GM21576 (cell line): Measurements from ENCODE around the gene SETD2.
"Not testable (repeated sequence)": the region's sequence is repeated elsewhere in the genome, so short reads cannot be mapped to it uniquely, and the experiment has no call there.

ENCODE experiments used
- ATAC-seq: cut with Tn5 transposase; IDR thresholded peaks from one replicate; pipeline ENCODE4 v1.9.1; 2021; ENCODE audit warnings: mild to moderate bottlenecking, moderate library complexity; ENCODE audit not compliant: unreplicated experiment

Gene SETD2

DNA sequence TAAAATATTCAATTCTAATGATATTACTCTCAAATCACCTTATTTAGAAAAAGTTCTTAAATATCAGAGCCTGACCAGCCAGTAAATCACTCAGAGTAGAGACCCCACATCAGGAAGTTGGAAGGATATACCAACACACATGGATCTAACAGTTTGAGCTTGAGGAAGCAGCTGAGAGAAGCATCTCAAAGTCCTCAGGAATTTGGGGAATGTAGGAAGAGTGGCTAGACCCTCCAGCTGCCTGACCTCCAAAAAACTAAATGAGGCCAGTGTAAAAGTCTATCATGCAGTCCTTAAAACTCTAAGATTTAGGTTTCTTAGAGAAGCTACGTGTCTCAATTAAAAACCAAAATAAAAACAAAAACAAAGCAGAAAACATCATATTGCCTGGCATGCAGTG lies 55.4 kb downstream of the SETD2 start:
- no peak for ATAC-seq

DNA sequence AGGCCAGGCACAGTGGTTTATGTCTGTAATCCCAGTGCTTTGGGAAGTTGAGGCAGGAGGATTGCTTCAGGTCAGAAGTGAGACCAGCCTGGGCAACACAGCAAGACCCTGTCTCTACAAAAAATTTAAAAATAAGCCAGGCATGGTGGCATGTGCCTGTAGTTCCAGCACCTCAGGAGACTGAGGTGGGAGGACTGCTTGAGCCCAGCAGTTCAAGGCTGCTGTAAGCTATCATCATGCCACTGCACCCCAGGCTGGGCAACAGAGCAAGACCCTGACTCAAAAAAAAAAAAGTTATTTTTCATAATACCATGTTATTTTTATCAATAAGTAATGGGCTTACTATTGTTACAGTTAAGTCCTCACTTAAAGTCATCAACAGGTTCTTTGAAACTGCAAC lies 59.7 kb downstream of the SETD2 start:
- no peak for ATAC-seq

DNA sequence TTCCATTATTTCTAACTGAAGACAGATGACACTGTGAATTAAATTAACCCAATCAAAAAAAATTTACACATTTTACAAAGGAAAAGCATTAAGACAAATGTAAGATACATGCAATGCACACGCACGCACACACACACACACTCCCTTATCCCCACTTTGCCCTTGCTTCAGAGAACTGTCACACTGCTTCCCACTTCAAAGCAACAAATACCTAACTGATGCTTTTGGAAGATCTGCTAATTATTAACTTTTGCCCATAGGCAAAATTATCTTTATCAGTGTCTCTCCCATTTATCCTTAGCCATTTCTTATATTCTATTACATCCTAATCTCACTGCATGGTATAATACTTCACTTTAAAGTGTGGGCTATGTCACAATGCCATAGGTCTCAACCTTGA lies 60.3 kb downstream of the SETD2 start:
- ATAC-seq: no peak

DNA sequence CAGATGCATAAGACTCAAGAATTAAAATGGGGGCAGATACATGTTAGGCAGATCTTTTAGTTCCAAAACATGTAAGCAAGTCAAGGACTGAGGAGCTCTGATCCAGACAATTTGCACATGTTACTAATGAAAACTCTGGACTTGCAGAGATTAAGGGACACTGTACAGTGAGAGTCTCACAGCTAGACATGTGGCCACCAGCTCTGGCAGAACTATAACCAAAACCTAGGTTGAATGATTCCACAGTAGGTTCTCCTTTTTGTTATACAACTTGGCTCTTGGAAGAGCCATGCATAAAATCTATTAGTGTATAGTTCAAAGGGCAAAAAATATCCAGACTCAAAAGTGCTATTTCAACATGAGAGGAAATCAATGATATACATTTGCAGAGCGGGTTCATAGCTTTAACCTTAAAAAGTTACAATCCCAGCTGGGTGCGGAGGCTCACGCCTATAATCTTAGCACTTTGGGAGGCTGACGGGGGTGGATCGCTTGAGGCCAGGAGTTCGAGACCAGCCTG lies 61.8 kb downstream of the SETD2 start:
- no peak for ATAC-seq

DNA sequence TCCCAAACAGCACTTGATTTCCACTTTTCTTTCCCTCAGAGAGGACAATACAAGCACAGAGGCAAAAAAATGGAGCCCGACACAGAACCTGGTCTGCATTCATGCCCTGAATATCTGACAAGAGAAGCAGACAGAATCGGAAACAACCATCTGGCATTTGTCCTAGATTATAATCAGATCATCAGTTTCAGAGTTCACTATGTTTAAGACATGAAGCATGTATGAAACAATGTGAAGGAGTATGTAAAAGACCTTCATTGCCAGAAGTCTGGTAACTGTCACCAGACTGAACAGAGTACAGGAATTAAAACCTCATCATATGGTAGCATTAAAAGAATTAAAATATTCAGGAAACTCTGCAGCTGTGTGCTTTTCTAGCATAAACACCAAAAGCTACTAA lies 65.0 kb downstream of the SETD2 start:
- ATAC-seq: no peak

DNA sequence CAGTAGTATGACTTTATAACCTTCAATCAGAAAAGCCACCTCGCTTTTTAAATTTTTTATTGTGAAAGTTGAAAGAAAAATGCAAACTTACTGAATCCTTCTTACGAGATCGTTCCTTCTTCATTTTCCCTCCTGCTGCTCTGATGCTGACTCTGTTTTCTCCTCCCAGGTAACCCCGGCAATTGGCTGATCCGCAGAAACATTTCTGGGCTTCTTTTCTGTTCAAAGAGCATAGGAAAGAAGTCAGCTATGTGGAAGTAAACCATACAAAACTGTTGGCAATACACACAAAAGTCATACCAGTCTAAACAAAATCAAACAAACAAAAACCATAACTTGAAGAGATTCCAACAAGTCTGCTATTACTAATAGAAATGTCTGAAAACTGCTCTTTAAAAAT lies 66.0 kb downstream of the SETD2 start:
- no peak for ATAC-seq

DNA sequence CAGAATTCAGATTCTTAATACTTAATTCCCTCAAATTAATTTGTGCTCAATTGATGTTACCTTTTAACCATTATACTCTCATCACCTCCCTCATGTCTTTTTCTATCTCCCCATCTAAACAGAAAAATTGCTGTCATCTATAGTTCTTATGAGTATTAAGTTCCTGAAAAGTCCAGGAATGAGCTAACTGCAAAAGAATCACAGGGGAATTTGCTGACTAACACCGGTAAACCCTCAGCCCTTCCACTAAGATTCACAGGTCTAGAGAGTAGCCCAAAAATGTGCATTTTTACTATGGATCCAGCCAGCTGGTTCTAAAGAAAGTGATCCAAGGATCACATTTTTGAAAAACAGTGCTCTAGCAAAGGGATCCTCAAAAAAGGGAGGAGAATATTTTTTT lies 67.0 kb downstream of the SETD2 start:
- no peak for ATAC-seq

DNA sequence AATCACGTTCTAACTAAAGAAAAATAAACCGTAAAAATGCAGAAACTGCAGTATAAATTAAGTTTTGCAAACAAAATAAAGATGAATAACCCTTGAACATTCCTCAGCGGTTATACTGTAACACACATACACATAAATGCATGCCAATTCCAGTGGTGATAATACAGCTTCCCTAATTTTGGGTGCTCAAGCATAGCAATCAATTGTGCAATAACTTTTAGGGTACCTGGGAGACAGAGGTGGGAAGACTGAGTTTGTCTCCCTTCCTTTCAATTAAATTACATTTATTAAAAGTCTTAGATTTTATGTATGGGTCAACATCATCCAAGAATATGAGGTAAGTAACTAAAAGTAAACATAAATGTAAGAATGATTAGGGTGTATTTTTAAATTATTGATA lies 71.8 kb downstream of the SETD2 start:
- ATAC-seq: no peak

DNA sequence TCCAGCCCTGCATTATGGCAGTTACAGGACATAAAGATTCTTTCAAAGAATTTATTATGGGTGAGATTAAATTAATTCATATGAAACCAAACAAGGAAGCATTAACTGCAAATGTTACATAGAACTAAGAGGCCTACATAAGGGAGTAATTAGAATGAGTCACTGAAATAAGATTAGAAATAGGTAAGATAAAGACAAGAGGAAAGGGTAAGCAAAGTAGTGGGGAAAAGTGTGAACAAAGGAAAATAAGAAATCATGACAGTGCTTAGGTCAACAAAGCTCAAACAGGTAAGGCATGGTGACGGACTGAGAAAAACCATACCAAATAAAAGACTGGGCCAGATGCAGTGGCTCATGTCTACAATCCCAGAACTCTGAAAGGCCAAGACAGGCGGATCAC lies 74.3 kb downstream of the SETD2 start:
- ATAC-seq: no peak

DNA sequence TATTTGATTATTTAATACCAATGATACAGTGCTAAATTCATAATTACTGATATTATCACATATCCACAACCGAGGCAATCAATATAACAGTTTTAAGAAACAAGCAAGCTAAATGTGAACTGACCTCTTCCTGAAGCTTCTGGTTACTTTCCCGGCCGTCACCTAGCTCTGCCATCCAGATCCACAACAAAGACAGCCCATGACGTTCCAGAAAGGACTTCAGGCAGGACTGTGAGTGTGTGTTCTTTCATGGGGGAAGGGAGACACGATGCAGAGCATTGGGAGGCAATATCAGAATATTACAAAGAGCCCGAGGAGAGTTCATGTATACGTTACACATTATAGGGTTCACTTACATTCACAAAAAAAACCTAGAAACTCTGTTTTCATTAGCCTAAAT lies 77.8 kb downstream of the SETD2 start:
- ATAC-seq: no peak

DNA sequence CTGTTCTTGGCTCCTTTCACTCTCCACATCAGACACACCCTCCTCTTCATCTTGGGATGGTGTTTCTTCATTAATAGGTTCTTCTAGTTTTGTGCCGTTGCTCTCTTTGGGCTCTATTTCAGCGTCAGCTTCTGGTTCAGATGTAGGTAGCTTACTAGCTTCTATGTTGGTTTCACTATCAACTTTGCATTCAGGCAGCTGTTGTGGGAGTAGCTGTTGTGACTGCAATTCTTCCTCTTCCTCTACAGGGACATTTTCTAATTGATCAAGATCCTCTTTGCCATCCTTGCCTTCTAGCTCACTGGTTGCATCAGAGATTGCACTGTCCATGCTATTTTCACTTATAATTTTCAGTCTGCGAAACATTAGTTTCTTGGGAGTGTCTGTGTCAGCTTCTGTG lies 80.1 kb downstream of the SETD2 start:
- ATAC-seq: no peak

DNA sequence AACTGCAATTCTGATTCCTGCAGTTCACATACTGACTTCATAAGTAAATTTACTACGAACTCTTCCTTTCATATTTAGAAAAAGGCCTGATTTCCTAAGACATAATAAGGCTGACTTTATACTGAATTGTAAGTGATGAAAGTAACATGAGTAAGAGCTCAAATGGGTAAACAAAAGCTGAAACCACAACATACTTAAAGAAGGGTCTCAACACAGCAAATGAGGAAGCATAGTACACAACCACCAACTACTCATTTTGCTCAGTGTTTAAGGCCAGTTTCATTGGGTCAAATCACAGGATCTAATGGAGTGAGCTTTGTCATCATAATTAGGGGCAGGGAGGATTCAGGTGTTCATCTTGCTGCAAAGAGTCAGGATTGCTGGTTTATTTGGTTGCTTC lies 81.4 kb downstream of the SETD2 start:
- no peak for ATAC-seq

DNA sequence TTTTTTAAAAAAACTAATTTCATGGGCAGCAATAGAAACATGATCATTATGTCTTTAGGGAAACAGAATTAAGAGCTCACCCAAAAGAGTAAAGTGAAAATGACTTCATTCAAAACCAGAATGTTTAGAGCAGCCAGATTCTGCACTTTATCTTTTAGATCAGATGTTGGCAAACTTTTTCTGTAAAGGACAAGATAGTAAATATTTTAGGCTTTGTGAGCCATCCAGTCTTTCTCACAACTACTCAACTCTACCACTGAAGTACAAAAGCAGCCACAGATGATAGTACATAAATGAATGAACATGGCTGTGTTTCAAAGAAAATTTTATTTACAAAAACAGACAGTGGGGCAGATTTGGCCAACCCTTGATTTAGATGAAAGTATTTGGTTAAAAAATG lies 84.5 kb downstream of the SETD2 start:
- ATAC-seq: no peak

DNA sequence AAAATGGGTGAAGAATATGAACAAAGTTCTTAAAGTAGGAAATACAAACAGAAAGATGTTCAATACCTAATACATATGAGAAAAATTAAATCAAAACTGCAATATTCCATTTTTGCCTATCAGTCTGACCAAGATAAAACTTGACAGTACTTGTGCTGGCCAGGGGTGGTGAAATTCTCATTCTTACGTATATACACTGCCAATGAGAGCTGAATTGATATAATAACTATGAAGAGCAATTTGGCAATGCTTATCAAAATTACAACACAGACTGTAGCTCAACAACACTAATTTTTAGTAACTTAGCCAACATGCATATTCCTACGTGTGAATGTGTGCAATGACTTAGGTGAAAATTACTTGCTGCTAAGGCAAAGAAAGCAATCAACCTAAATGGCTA lies 90.2 kb downstream of the SETD2 start:
- ATAC-seq: no peak

DNA sequence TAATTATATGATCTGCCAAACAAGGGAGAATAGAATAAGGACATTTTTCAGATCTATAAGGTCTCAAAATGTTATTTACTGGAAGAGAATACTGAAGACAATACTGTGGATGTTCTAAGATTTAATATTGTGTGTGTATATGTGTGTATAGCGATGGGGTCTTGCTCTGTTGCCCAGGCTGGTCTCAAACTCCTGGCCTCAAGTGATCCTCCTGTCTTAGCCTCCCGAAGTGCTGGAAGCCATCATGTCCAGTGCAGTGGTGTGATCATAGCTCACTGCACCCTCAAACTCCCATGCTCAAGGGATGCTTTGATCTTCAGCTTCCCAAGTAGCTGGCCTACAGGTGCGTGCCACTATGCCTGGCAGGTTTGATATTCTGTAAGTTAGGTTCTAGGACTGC lies 93.1 kb downstream of the SETD2 start:
- ATAC-seq: no peak

DNA sequence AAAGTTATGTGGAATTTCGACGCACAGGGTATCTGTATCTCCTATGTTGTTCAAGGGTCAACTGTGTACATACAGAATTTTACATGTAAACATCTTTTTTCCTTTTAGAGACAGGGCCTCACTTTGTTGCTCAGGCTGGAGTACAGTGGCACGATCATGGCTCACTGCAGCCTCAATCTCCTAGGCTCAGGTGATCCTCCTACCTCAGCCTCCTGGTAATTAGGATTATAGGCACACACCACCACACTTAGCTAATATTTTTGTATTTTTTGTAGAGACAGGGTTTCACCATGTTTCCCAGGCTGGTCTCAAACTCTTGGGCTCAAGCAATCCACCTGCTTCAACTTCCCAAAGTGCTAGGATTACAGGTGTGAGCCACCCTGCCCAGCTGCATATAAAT lies 97.7 kb downstream of the SETD2 start:
- not testable (repeated sequence) for ATAC-seq

DNA sequence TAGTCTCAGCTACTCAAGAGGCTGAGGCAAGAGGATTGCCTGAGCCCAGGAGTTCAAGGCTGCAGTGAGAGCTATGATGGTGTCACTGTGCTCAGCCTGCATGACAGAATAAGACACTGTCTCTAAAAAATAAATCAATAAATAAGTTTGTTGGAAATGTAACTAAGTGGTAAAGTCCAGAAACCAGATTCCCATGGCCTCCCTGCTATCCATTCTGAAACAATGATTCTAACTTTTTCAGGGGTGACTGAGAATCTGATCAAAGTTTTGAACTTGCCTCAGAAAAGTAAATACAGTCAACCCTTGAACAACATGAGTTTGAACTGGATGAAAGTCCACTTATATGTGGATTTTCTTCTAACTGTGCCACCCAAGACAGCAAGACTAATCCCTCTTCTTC lies 98.2 kb downstream of the SETD2 start:
- ATAC-seq: no peak

DNA sequence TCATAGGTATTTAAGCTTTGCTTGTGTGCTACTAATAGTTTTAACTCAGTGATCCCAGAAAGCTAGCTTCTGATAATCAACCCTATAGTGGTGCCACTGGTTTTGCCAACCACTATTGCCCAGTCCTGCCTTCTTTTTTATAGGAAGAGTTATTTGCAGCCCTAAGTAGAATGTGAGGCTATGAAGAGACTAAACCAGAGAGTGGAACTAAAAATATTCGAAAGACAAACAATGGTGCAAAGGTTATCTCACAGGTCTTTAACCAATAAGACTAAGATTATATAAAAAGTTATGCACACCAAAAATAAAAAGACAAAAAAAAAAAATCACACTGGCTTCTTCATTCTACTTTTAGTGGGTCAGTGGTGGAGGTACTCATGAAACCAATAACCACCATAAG lies 98.9 kb downstream of the SETD2 start:
- no peak for ATAC-seq

DNA sequence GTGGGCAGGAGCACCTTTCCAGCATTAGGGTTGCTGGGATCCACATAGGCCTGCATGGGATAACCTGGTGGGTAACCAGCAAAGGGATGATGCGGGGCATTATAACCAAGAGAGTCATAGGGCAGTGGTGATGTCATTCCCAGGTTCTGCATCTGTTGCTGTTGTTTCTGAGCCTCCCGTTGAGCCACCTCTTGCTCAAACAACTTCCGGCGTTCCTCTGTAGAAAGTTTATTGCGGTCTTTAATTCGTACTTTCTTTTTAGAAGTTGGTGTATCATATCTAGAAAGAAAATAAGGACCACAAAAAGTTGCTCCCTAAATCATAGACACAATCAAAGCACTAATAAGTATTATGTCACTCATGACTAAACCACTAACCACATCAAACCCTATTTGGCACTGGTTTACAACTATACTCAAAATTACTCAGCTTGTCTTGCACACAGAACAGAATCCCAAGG lies 106.7 kb downstream of the SETD2 start:
- ATAC-seq: no peak

DNA sequence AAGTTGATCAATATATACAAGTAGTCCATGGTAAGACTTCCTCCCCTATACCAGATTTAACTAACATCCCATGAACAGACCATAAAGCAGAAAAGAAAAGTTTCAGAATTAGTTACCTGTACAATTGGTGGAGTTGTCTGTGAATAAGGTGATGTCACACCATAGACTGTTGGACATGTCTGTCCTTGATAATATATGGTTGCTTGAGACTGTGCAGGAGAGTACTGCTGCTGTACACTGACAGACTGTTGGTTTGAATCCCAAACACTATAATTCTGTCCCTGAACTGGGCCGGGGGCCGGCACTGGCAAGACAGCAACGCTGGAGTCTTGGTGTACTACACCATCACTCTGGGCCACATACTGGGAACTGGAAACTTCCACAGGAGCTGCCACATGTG lies 107.2 kb downstream of the SETD2 start:
- ATAC-seq: no peak

DNA sequence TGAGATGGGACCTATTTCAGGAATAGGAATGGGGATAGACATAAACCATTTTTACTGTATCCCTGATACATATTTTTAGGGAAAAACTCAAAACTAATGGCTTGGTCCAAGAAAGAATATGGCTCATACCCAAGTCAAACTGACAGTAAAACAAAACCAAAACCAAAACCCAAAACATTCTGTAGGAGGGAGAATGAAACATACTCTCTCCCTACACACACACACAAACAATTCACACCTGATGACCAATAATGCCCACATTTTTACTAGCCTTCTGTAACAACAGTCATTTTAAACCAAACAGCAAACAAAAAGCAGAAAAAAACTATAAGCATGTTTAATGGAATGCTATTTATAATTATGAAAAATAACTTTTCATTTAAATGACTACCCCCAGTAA lies 109.5 kb downstream of the SETD2 start:
- no peak for ATAC-seq

DNA sequence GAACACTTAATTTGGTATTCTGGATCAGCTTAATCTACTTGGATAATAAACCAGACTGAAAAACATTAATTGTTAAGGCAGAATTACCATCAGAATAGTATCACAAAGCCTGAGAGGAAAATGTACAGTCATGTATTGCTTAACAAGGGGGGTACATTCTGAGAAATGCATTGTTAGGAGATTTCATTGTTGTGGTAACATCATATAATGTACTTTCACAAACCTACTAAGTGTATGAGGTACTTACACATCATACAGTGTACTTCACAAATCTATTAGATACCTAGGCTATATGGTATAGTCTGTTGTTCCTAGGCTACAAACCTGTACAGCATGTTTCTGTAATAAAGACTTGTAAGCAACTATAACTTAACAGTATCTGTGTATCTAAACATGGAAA lies 116.2 kb downstream of the SETD2 start:
- no peak for ATAC-seq

DNA sequence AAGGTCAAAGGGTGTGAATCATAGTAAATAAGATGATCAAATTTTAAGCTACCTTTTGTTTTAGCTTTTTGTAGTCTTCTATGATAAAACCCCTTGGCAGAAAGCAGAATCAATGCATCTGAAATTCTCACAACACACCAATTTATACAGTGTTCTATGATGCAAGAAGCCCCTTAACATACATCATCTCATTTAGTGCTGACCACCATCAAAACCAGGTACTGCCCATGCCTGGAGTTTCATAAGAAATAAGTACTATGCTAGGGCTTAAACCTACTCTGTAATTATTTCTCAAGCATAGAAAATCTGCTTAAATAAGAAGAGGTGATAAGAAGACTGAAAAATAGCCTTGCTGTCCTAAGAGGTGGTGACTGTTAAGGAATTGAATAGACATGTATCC lies 116.8 kb downstream of the SETD2 start:
- ATAC-seq: no peak
